ENCODE data around the gene GPR157. TPM values are rescaled to one million over a fixed set of nuclear protein-coding genes. Genes with fewer than 3 reads are reported as not detected.

GPR157 gene
- total and polyA plus RNA-seq, 10 of the 15 experiments (the other 5 are each of a cell fraction or from before 2014, with no cell fraction given), result 0.66 to 15.9 (median 3.1) TPM

- DNase-seq (ENCODE audit: low read depth, low spot score) (no peak), FAIRE-seq (no peak), ATAC-seq (peak; percentile 2; the same call in 2 of the 3 replicates)
- ChIA-PET POLR2A (interaction anchor here (0.6 kb wide), 5 partner anchors 14 to 458 kb away, joined by 3 to 14 read pairs (median 3); no protein-coding TSS in a partner anchor), RAD21 (ENCODE audit: unreplicated experiment) (interaction anchor here (0.6 kb wide), 1 partner anchor 13 kb away, joined by 3 read pairs; no protein-coding TSS in a partner anchor), CTCF (interaction anchor here (1.6 to 3.0 kb wide), 2 partner anchors 17 to 68 kb away, joined by 4 to 18 read pairs; no protein-coding TSS in a partner anchor), SMC1A (ENCODE audit: uncharacterized antibody, unreplicated experiment) (no interaction called here)
- Histone ChIP-seq H3K36me3 (ENCODE audit: control insufficient read depth in 2 of 2, insufficient read depth in 2 of 2, low read length in 1 of 2) (no peaks in the 10 kb centered on the region), H3K79me2 (ENCODE audit: control insufficient read depth, insufficient read depth, low read length) (peaks cover 3% of the 10 kb centered on the region), H2AFZ (ENCODE audit: control insufficient read depth, low read depth, low read length) (peak overlapping the region; percentile 70), H3K4me3 (peak overlapping the region; percentile 85), H3K4me2 (ENCODE audit: control insufficient read depth, insufficient read depth) (peak overlapping the region; percentile 98), H4K20me1 (ENCODE audit: control insufficient read depth, insufficient read depth) (no peaks in the 10 kb centered on the region), H3K27ac (ENCODE audit: control insufficient read depth, insufficient read depth) (no peak overlapping the region), H3K9ac (ENCODE audit: control insufficient read depth, insufficient read depth, low read length) (peak overlapping the region; percentile 45), H3K4me1 (ENCODE audit: control insufficient read depth, insufficient read depth, low read length) (peaks cover 28% of the 10 kb centered on the region), H3K9me3 (replicated peaks; ENCODE audit: control insufficient read depth, insufficient read depth, low read length) (no peaks in the 10 kb centered on the region; the same call in 2 of the 3 replicates), H3K27me3 (replicated peaks in 1 of 2; ENCODE audit: control insufficient read depth in 2 of 2, insufficient read depth in 2 of 2, low read length in 1 of 2) (no peaks in the 10 kb centered on the region)
- TF ChIP-seq MLLT1 (IDR thresholded peaks at IDR 0.05), result 0 out of 2 replicates have a peak, but pooled peaks have one; percentile 8
- no peak for TF ChIP-seq SRF (IDR thresholded peaks at IDR 0.05; ENCODE audit: low read depth in 2 of 2, low read length in 2 of 2)
- TF ChIP-seq TCF12 (IDR thresholded peaks at IDR 0.05; ENCODE audit: low read depth, low read length), result no peak
- TF ChIP-seq ZNF24 (IDR thresholded peaks at IDR 0.05), result no peak
- TF ChIP-seq BCL11A (IDR thresholded peaks at IDR 0.05; ENCODE audit: low read depth, low read length), result no peak
- intact Hi-C loops (cut with micrococcal nuclease; ENCODE audit: unreplicated experiment), result loop anchor here (5.0 kb wide), 2 partner anchors 34 to 54 kb away; no protein-coding TSS in a partner anchor
- WGBS (ENCODE audit: insufficient coverage, insufficient replicate concordance, low lambda C conversion rate, missing lambda C conversion rate), result 43% methylated on average over 16 of the region's 16 CpGs
- in situ Hi-C loops (cut with MboI), result no loop called here
- BruUV-seq (replicated peaks), result no TSS peak
These were observed 759 bp downstream of the GPR157 start for GRCh38 chr1:9128166-9128519.
